Calu3 (cell line): ENCODE measurements around the gene SLC38A7. TPM values are rescaled to one million over a fixed set of nuclear protein-coding genes. Genes with fewer than 3 reads are reported as not detected.
A peak's percentile ranks its signal among the peaks of the same experiment; 100 is the strongest.
"Not testable (repeated sequence)": the region's sequence is repeated elsewhere in the genome, so short reads cannot be mapped to it uniquely, and the experiment has no call there.

Experiments
- BruUV-seq: library from RNA; stranded (reverse); fragments of 400-500 nt; replicated peaks from 2 replicates; lab custom pipeline; 2021; lab: Mats Ljungman, UMichigan
- CTCF ChIA-PET: fragments of 300-600 bp; sonication (Branson Sonifier 250); formaldehyde crosslinking; loops from one replicate; lab custom pipeline; 2022; ENCODE audit warnings: antibody characterized with exemption; lab: Charles Lee
- DNase-seq: peaks from one replicate; pipeline ENCODE4 v3.0.0; 2022
- H3K27ac Mint-ChIP-seq: one replicate; pipeline ENCODE4 v1.8.0; 2022; ENCODE audit warnings: mixed read lengths; ENCODE audit not compliant: unreplicated experiment
- H3K27me3 Mint-ChIP-seq: one replicate; pipeline ENCODE4 v1.8.0; 2022; ENCODE audit warnings: mixed read lengths; ENCODE audit not compliant: unreplicated experiment
- H3K36me3 Mint-ChIP-seq: one replicate; pipeline ENCODE4 v1.8.0; 2022; ENCODE audit warnings: mild to moderate bottlenecking, moderate library complexity, mixed read lengths; ENCODE audit not compliant: insufficient read depth, unreplicated experiment
- H3K4me1 Mint-ChIP-seq: one replicate; pipeline ENCODE4 v1.8.0; 2022; ENCODE audit warnings: mild to moderate bottlenecking, low read depth, mixed read lengths; ENCODE audit not compliant: unreplicated experiment
- H3K4me3 Mint-ChIP-seq: one replicate; pipeline ENCODE4 v1.8.0; 2022; ENCODE audit warnings: mild to moderate bottlenecking, low read depth, moderate library complexity, mixed read lengths; ENCODE audit not compliant: unreplicated experiment
- H3K9me3 Mint-ChIP-seq: one replicate; pipeline ENCODE4 v1.8.0; 2022; ENCODE audit warnings: low read depth, mixed read lengths; ENCODE audit not compliant: unreplicated experiment
- intact Hi-C: fragments of 100-400 bp; cut with micrococcal nuclease; formaldehyde crosslinking; loops from one replicate; pipeline ENCODE4 v1.10.0; 2022; ENCODE audit not compliant: unreplicated experiment
- total RNA-seq: library from RNA; stranded (reverse); gene quantifications from 2 replicates; pipeline ENCODE4 v1.2.3, GENCODE V29; 2022
- TF ChIP-seq, protein P1 (sequence below): fragments of 200-600 bp; IDR thresholded peaks from one replicate; pipeline ENCODE4 v1.8.0; 2022; ENCODE audit warnings: antibody characterized with exemption; ENCODE audit not compliant: unreplicated experiment

Gene SLC38A7
- total RNA-seq, 1 experiment from 2014 or later = 23.3 TPM

- no TSS peak for BruUV-seq
- Mint-ChIP-seq H3K36me3 (no peaks in the 10 kb centered on the region), H3K9me3 (no peaks in the 10 kb centered on the region), H3K27me3 (no peaks in the 10 kb centered on the region), H3K4me1 (no peaks in the 10 kb centered on the region), H3K27ac (no peak overlapping the region), H3K4me3 (no peak overlapping the region)
- DNase-seq = no peak
- CTCF ChIA-PET = no interaction called here
- TF ChIP-seq, protein P1, sequence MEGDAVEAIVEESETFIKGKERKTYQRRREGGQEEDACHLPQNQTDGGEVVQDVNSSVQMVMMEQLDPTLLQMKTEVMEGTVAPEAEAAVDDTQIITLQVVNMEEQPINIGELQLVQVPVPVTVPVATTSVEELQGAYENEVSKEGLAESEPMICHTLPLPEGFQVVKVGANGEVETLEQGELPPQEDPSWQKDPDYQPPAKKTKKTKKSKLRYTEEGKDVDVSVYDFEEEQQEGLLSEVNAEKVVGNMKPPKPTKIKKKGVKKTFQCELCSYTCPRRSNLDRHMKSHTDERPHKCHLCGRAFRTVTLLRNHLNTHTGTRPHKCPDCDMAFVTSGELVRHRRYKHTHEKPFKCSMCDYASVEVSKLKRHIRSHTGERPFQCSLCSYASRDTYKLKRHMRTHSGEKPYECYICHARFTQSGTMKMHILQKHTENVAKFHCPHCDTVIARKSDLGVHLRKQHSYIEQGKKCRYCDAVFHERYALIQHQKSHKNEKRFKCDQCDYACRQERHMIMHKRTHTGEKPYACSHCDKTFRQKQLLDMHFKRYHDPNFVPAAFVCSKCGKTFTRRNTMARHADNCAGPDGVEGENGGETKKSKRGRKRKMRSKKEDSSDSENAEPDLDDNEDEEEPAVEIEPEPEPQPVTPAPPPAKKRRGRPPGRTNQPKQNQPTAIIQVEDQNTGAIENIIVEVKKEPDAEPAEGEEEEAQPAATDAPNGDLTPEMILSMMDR = no peak
- intact Hi-C loops = no loop called here
Measured at GRCh38 chr16:58670946-58671583, 13.5 kb downstream of the SLC38A7 start.

DNA sequence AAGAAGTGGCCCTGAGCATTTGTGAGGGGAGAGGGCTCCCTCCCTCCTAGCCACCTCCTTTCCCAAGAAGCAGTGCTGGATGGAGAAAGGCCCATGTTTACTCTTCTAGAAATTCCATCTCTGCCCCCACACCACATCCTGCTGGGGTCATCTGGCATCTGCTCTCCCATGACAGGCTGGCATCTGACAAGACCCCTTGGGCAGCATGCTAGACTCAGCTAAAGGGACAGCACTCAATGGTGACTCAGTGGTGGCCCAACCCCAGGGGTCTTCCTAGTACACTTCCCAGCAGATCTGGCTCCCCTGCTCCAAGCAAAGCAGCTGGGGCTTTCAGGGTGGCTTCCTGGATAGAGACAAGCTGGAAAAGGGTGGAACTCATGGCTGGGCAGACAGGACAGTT, 14.4 kb downstream of the SLC38A7 start:
- no peaks in the 10 kb centered on the region for H3K27me3 Mint-ChIP-seq
- CTCF ChIA-PET = no interaction called here
- TF ChIP-seq, protein P1 = no peak
- no peaks in the 10 kb centered on the region for H3K9me3 Mint-ChIP-seq
- no peak for DNase-seq
- H3K36me3 Mint-ChIP-seq = no peaks in the 10 kb centered on the region
- H3K4me3 Mint-ChIP-seq = no peak overlapping the region
- no peaks in the 10 kb centered on the region for H3K4me1 Mint-ChIP-seq
- no peak overlapping the region for H3K27ac Mint-ChIP-seq
- no TSS peak for BruUV-seq
- intact Hi-C loops = no loop called here

DNA sequence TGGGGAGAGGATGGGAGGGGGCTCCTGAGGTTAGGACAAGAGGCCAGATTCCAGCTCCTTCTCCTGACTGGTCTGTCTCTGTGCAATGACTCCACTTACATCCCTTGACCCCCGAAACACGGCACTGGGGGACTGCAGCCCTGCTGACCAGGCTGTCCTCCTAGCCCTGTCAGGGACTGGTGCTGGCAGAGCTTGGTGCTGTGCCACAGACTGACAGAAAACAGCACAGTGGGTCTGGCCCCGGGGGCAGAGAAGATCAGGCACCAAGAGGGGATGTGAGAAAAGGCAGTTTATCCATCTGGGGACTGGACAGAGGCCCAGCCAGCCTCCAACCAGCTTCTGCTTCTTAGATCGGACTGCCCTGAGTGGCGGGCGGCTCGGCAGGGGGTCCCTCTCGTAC, 19.4 kb downstream of the SLC38A7 start:
- no peak overlapping the region for H3K27ac Mint-ChIP-seq
- no peaks in the 10 kb centered on the region for H3K4me1 Mint-ChIP-seq
- CTCF ChIA-PET = interaction anchor here (0.7 kb wide), 1 partner anchor 19 kb away, joined by 3 read pairs; the partner anchor contains the start of gene SLC38A7
- intact Hi-C loops = no loop called here
- H3K9me3 Mint-ChIP-seq = no peaks in the 10 kb centered on the region
- no TSS peak for BruUV-seq
- H3K36me3 Mint-ChIP-seq = no peaks in the 10 kb centered on the region
- TF ChIP-seq, protein P1 = no peak
- DNase-seq = no peak
- no peak overlapping the region for H3K4me3 Mint-ChIP-seq
- no peaks in the 10 kb centered on the region for H3K27me3 Mint-ChIP-seq

GRCh38 chr16:58661199-58661830, 23.3 kb downstream of the SLC38A7 start:
- Mint-ChIP-seq H3K27me3 (peaks cover 14% of the 10 kb centered on the region), H3K27ac (no peak overlapping the region), H3K9me3 (no peaks in the 10 kb centered on the region), H3K4me1 (no peaks in the 10 kb centered on the region), H3K36me3 (no peaks in the 10 kb centered on the region), H3K4me3 (no peak overlapping the region)
- TF ChIP-seq, protein P1 = peak; percentile 59
- CTCF ChIA-PET = interaction anchor here (0.6 to 1.7 kb wide), 22 partner anchors 8 to 533 kb away, joined by 3 to 12 read pairs (median 3); partner anchors contain the start of genes CFAP20, CNOT1, SETD6 and SLC38A7
- no TSS peak for BruUV-seq
- peak; percentile 66 for DNase-seq
- intact Hi-C loops = loop anchor here (1.0 kb wide), 3 partner anchors 146 to 325 kb away; partner anchors contain the start of gene SETD6

DNA sequence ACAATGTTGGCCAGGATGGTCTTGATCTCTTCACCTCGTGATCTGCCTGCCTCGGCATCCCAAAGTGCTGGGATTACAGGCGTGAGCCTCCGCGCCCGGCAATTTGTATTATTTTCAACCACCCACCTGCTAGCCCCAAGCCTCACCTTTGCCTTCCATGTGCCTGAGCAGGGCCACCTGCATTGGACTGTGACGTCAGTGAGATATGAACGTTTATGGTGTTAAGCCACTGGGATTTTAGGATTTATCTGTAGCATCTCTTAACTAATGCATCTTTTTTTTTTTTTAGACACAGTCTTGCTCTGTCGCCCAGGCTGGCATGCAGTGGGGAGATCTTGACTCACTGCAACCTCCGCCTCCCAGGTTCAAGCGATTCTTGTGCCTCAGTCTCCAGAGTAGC, 24.7 kb downstream of the SLC38A7 start:
- H3K27me3 Mint-ChIP-seq = peaks cover 16% of the 10 kb centered on the region
- CTCF ChIA-PET = interaction anchor here (0.7 to 1.7 kb wide), 3 partner anchors 59 to 165 kb away, joined by 3 to 7 read pairs (median 4); no protein-coding TSS in a partner anchor
- H3K4me1 Mint-ChIP-seq, intact Hi-C loops, H3K9me3 Mint-ChIP-seq, H3K27ac Mint-ChIP-seq, H3K4me3 Mint-ChIP-seq, DNase-seq, H3K36me3 Mint-ChIP-seq, BruUV-seq: not testable (repeated sequence)
